Hippocampal formation (tissue), 2 donors: Measurements from ENCODE around the gene PTEN.
"Not testable (repeated sequence)": the region's sequence is repeated elsewhere in the genome, so short reads cannot be mapped to it uniquely, and the experiment has no call there.

ENCODE experiments used
- DNase-seq, 2 donors: peaks; one replicate each; lab custom pipeline; 2025; lab: John Stamatoyannopoulos, UW

PTEN gene

GRCh38 chr10:87869773-87870551 is 6.5 kb downstream of the PTEN start:
- DNase-seq = no peak

GRCh38 chr10:87872828-87873227 is 9.4 kb downstream of the PTEN start:
- DNase-seq = no peak

- no peak for DNase-seq
Observed at GRCh38 chr10:87873656-87874055, 10.2 kb downstream of the PTEN start.

GRCh38 chr10:87875929-87876571 is 12.6 kb downstream of the PTEN start:
- DNase-seq = no peak

DNA sequence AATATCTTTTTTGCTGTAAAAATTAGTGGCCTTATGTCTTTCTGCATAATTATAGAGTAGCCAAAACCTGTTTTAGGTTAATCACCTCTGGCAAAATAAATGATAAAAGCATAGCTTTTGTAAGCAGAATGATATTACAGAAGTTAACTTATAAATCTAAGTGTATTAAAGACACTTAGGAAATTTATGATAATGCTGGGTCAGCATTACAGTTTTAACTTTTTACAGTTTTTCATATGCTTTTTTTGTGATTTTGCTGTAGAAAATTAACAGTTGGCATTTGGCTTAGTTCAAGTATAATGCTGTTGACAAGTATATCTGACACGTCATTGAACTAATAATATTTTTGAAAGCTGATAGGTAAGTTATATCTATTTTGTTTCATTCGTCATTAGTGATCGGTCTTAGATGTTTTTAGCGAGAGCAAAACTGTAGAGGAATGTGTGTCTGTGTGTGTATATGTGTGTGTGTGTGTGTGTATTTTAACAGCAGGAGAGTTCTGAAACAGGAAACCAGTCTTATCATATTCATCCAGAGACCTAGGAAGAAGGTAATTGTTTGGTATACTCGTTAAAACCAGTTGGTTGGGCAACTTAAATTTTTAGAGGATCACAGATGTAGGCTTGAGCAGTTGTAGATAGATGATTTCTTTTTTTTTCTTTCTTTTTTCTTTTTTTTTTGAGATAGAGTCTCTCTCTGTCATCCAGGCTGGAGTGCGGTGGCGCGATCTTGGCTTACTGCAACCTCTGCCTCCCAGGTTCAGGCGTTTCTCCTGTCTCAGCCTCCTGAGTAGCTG is 15.4 kb downstream of the PTEN start:
- no peak for DNase-seq

GRCh38 chr10:87880336-87880735 is 16.9 kb downstream of the PTEN start:
- no peak for DNase-seq

DNA sequence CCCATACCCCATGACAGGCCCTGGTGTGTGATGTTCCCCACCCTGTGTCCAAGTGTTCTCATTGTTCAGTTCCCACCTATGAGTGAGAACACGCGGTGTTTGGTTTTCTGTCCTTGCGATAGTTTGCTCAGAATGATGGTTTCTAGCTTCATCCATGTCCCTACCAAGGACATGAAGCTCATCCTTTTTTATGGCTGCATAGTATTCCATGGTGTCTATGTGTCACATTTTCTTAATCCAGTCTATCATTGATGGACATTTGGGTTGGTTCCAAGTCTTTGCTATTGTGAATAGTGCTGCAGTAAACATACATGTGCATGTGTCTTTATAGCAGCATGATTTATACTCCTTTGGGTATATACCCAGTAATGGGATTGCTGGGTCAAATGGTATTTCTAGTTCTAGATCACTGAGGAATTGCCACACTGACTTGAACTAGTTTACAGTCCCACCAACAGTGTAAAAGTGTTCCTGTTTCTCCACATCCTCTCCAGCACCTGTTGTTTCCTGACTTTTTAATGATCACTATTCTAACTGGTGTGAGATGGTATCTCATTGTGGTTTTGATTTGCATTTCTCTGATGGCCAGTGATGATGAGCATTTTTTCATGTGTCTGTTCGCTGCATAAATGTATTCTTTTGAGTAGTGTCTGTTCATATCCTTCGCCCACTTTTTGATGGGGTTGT is 18.1 kb downstream of the PTEN start:
- not testable (repeated sequence) for DNase-seq

DNA sequence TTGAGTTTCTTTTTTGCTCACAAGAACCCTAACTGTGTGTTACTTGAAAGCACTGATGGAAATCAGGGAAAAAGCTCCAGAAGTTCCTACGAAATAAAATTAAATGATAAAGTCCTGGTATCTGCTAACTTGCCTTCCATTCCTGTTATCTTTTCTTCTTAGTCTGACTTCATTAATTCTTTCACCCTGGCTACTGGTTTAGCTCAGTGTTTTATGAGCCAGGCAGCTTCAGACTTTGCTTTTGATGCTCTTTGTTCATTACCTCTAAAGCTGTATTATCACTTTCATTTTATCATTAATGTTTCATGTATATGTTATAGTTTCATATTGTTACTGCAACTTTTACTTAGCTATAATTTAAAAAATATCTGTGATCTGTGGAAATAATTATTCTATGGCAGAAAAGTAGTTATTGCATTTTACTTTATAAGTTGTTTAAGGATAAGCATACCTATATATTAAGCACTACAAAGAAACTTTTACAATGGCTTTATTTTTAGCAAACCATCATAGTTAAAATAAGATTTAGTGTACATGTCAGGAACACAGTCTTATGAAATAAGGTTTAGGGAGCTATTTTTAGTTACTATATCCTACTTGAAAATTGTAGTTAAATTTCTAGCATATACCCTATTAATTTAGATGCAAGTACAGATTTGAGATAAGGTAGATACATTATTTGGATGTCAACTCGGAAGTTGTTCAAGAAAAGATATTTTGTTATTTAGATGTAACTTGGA is 19.3 kb downstream of the PTEN start:
- no peak for DNase-seq

DNA sequence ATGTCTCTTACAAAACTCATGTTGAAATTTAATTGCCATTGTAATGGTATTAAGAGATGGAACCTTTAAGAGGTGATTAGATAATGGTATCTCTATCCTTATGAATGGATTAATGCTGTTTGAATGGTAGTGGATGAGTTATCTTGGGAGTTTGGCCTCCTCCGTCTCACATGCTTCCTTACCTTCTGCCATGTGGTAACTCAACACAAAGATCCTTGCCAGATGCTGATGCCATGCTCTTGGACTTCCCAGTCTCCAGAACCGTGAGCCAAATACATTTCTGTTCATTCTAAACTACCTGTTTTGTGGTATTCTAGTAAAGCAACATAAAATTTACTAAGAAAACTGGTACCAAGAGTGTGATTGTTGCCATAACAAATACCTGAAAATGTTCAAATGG is 23.2 kb downstream of the PTEN start:
- no peak for DNase-seq

DNA sequence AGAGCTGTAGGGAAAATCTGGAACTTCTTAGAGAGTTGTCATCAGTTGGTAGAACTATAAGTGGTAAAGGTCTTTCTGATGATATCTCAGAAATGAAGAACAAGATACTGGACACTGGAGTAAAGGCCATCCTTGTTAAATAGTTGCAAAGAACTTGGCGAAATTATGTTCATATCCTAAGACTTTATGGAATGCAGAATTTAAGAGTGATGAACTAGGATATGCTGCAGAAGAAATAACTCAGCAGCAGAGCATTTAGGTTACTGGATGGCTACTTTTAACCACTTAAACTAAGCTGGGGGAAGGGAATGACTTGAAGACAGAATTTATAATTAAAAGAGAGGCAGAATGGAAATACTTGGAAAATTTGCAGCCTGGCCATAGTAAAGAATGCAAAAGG is 23.7 kb downstream of the PTEN start:
- DNase-seq = no peak

DNA sequence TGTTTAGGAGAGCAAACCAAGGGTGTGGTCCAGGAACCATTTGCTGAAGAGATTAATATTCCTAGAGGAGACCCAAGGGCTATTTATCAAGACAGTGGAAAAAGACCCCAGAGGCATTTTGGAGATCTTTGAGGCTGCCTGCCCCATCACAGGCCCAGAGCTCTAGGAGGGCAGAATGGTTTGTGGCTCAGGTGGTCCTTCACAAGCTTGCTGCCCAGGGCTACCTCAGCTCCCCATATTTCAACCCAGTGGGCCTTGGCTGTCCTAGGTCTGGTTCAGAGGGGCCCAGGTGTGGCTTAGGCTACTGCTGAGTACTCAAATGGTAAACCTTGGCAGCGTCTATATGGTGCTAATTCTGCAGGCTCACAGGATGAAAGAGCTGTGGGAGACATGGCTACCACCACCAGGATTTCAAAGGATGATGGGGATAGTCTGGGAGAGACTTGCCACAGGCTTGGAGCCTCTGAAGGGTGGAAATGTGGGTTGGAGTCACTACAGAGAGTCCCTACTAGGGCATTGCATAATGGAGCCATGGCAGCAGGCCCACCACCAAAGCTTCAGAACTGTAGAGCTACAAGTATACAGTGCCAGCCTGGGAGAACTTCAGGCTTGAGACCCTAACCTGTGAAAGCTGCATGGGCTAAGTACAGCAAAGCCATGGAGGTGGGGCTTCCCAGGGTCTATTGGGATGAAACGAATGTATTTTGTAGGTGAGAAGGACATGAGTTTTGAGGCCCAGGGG is 24.3 kb downstream of the PTEN start:
- DNase-seq = no peak

GRCh38 chr10:87895430-87895829 is 32.0 kb downstream of the PTEN start:
- DNase-seq = no peak

- no peak for DNase-seq
Observed at GRCh38 chr10:87896216-87896615, 32.8 kb downstream of the PTEN start.

DNA sequence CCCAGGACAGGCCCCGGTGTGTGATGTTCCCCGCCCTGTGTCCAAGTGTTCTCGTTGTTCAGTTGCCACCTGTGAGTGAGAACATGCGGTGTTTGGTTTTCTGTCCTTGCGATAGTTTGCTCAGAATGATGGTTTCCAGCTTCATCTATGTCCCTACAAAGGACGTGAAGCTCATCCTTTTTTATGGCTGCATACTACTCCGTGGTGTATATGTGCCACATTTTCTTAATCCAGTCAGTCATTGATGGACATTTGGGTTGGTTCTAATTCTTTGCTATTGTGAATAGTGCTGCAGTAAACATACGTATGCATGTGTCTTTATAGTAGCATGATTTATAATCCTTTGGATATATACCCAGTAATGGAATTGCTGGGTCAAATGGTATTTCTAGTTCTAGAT is 34.5 kb downstream of the PTEN start:
- not testable (repeated sequence) for DNase-seq

- DNase-seq = not testable (repeated sequence)
Observed at GRCh38 chr10:87903396-87903795, 40.0 kb downstream of the PTEN start.

DNA sequence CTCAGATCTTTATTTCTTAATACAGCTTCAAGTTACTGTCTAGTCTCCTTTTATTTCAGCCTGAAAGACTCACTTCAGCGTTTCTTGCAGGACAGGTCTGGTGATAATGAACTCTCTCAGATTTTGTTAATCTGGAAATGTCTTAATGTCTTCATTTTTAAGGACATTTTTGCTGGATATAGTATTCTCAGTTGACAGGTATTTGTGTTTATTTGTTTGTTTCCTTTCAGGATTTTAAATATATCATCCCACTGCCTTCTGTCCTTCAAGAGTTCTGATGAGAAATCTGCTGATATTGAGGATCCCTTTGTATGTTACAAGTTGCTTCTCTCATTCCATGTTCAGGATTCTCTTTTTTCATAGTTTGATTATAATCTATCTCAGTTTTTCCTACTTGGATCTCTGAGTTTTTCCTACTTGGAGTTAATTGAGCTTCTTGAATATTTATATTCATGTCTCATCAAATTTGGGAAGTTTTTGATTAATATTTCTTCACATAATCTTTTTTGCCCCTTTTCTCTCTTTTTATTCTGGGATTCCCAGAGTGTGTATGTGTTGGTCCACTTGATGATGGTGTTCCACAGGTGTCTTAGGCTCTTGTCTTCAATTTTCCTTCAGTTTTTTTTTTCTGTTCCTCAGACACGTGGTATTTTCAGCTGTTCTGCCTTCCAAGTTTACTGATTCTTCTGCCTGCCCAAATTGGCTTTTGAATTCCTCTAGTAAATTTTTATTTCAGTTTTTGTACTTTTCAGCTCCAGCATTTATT is 49.9 kb downstream of the PTEN start:
- DNase-seq = no peak

DNA sequence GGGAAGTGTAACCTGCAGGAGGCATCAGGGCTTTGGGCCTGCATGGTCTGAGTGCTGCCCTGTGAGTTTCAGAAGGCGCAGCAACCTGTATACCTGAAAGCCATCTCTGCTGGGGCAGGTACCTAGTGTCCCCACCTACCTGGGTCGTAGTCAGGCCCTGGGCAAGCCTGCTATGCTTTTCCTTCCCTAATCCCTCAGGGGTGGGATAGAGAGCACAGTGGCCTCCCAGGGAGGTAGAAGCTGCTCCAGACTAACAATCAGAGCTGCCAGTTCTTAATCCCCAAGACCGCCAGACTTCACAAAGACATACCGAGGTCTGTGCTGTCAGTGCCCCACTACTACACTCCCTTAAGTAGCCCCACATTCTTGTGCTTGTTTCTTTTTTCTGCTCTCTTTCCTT is 52.0 kb downstream of the PTEN start:
- DNase-seq = no peak

DNA sequence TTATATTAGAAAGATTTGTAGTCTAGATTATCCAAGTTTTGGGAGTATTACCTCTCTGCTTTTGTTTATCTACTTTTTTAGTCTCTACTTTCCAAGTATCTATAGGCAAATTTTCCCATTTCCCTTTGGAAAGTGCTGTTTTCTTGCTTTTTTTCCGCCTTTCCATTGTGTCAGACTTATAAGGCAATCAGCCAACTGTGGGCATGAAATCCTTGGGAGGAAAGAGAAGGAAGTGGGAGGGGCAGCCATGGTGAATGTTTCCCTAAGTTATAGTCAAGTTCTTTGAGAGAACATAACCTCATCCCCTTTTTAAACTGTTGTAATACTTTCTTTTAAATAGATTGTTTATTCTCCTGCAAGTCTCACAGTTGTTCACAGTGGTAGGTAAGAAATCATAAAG is 52.6 kb downstream of the PTEN start:
- DNase-seq = no peak

GRCh38 chr10:87916515-87916914 is 53.1 kb downstream of the PTEN start:
- DNase-seq = no peak

- DNase-seq = no peak
Observed at GRCh38 chr10:87918254-87918859, 54.9 kb downstream of the PTEN start.
